ENCODE data around the gene OGG1.

- TF ChIP-seq POLR2AphosphoS5 (IDR thresholded peaks at IDR 0.05), result no peak
- TF ChIP-seq CTCF (IDR thresholded peaks at IDR 0.05), result no peak
- TF ChIP-seq POLR2A (IDR thresholded peaks at IDR 0.05), result no peak
Observed at GRCh38 chr3:9713142-9713541, 36.6 kb upstream of the OGG1 start.
